Measurements from ENCODE around the gene PSD2.

PSD2 gene

GRCh38 chr5:139854029-139854605, 58.5 kb downstream of the PSD2 start:
- no peak for DNase-seq (ENCODE audit: low read depth in 3 of 3)

DNA sequence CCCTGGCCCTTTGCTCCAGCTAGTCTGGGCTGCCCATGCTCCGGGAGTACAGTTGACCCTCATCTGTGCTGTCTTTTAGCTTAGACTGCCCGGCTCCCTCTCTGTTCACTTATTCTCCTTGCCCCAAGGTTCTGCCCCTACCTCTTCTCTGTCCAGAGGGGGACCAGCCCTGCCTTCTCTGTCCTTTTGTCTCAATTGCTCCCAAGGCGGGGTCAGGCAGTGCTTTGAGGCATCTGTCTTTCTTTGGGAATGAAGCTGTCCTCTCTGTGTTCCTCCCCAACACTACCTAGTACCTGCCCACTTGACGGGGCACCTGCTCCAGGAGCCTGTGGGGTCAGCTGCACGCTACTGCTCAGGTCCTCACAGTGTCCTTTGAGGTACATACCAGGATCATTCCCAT, 59.3 kb downstream of the PSD2 start:
- no peak for DNase-seq (ENCODE audit: low read depth in 3 of 3)

DNA sequence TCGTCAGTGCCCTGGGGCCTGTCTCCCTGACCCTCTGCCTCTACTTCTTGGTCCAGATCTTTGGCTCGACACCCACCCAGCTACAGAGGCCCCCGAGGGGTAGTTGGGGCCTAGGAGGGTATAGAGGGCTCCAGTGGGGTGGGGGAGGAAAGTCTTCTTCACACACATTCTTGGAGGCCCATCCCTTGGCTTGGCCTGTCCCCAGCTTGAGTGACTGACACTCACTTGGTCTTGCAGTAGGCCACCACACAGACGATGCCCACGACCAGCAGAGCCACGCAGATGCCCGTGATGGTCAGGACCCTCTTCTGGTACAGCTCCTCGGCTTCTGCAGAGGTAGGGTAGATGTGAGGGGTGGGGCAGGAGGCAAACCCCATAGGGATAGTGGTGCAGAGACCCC, 59.8 kb downstream of the PSD2 start:
- DNase-seq (ENCODE audit: low read depth in 3 of 3) = no peak

GRCh38 chr5:139855946-139856540, 60.4 kb downstream of the PSD2 start:
- DNase-seq (ENCODE audit: low read depth in 3 of 3) = no peak

- no peak for DNase-seq (ENCODE audit: low read depth in 3 of 3)
Observed at GRCh38 chr5:139856714-139857113, 61.1 kb downstream of the PSD2 start.

DNA sequence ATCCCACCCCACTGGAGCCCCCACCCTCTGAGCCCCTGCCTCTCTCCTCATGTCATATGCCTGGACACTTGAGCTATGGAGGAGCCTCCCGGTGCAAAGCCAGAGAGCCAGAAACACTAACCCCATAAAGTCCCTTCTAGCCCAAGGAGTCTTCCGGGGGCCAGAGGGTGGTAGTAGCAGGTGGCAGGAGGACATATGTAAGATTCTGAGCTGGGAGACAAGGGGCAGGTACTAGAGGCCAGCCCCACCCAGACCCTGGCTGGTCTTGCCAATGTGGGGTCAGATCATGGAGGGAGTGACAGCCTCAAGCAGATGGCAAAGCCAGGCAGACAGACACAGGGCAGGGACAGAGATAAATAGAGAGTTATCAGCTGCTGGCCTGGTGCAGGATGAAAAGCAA, 63.4 kb downstream of the PSD2 start:
- no peak for DNase-seq (ENCODE audit: low read depth in 3 of 3)

- DNase-seq (ENCODE audit: low read depth in 3 of 3) = no peak
Observed at GRCh38 chr5:139861021-139861888, 65.6 kb downstream of the PSD2 start.

GRCh38 chr5:139861889-139862207, 66.2 kb downstream of the PSD2 start:
- DNase-seq (ENCODE audit: low read depth in 3 of 3) = no peak

DNA sequence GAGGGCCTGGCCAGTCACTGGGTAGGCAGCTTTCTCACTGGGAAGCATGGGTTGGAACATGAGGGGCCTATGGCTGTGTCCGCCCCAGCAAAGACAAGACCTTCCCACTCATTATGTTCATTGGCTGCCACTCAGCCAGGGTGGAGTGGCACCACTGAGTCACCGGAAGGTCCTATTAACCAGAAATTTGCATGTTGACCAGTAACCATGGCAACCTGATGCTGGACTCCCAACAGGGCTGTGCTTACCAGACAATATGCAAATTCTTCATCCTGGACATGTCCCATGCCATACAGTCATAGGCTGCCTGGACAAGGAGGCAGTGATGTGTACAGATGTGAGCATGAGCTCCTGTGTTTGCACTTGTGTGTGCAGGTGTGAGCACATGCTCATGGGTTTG, 66.7 kb downstream of the PSD2 start:
- DNase-seq (ENCODE audit: low read depth in 3 of 3) = no peak

GRCh38 chr5:139862803-139863202, 67.2 kb downstream of the PSD2 start:
- no peak for DNase-seq (ENCODE audit: low read depth in 3 of 3)

DNA sequence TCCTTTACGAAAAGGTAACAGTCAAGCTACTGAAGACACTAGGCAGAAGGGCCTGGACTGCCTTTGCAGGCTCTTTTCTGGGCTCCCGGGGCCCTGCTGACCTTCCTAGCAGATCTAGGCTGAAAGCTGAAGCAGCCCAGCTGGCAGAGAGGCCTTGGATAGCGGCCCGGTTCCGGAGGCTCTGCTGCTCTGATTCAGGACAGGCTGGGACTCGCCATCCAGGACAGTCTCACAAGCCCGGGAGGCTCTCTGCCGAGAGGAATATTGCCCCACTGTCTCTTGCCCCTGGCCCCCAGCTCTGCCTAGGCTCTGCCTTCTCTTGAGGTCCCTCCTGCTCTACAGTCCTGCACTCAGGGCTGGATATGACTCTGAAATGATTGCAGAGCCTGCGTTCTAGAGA, 67.8 kb downstream of the PSD2 start:
- no peak for DNase-seq (ENCODE audit: low read depth in 3 of 3)

DNA sequence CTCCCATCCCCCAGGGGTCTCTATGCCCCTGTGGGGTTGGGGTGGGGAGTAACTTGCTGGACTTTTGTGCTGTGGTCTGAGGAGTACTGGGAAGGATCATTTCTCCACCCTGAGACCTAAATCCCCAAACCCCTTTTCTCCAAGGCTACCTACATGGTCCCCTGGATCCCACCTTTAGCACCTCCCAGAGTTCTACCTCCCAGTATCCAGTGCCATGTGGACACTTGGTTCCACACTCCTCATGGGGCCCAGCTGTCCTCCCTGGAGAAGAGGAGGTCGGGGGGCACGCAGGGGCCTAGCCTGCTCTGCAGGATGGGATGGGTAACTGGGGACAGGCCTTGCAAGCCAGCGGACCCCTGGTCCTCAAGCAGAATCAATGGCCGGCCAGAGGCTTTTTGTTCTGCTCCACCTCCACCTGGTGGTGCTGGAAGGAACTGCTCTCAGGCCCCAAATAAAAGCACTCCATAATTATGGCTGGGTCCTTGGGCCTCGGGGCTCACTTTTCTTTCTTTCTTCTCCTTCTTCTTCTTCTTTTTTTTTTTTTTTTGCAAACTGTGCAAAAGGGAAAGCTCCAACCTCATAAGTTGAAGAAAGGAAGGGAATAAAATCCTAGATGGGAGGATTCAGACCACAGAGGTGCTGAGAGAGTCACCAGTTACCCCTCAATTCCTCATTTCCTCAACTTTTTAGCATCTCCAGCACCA, 68.4 kb downstream of the PSD2 start:
- peak; percentile 7 to 47 (median 32) for DNase-seq (ENCODE audit: low read depth in 3 of 3)

GRCh38 chr5:139864716-139865483, 69.3 kb downstream of the PSD2 start:
- DNase-seq (ENCODE audit: low read depth in 3 of 3) = no peak

DNA sequence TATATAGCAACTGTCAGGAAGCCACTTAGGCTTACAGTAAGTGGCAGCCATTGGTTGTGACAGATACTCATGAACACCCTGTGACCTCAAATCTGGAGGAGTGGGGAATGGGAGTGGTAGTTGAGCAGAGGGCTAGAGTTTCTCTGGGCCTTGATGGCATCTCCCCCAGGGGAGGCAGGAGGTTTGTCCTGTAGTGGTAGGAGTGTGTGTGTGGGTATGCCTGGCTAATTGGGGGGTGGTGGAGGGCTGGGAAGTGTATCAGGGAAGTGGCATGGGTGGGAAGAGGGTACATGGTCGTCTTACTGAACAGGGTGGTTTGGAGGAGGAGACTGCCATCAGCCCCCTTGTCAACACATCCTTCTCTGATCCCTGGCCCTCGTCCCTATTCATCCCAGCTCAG, 71.5 kb downstream of the PSD2 start:
- no peak for DNase-seq (ENCODE audit: low read depth in 3 of 3)

- no peak for DNase-seq (ENCODE audit: low read depth in 3 of 3)
Observed at GRCh38 chr5:139867581-139867980, 72.0 kb downstream of the PSD2 start.

DNA sequence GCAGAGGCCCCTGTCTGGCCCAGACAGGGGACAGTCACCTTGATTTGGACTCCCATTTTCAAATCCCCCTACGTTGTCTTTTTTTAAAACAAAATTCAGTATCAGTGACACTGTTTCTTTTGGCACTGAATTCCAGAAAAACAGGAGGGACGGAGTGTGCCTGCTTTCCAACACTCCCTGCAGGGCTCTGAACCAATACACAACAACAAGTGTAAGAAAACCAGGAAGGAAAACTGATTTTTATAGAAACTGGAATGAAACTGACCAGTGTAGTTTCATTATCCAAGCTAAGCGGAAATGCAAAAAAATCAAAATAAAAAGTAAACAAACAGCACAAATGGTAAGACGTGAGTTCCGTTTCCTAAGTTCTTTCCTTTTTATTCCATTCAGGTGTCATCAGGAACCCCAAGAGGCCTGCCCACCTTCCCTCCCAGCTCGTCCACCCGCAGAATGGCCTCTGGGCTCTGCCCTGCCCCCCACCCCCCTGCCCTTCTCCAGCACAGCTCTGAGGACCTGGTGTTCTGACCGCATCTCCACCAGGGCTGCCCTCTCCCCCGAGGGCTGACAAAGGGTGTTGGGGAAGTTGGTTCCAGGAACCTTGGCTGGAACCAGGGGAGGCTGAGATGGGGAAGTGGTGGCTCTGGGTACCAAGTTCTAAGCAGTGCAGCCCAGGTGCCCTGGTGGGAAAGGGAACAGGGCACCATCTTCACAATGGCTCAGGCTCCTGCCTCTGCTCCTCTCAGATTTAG, 73.6 kb downstream of the PSD2 start:
- DNase-seq (ENCODE audit: low read depth in 3 of 3) = no peak

DNA sequence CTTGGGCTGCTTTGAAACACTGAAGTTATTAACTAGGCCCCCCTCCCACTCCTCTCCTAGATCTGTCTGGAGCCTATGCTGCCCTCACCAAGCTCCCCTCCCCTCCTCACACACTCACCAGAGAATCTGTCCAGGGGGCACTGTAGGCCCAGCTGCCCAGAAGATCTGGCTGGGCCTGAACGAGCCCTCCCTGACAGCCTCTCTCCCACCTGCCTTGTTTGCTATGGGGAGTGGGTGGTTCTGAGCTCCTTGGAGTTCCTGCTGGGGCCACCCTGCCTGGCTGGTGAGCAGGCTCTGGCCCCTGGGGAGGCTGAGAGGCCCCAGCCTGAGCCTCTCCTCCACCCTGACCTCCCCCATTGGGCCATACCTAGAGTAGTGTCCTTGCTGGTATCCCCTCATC, 75.1 kb downstream of the PSD2 start:
- DNase-seq (ENCODE audit: low read depth in 3 of 3) = no peak

- DNase-seq (ENCODE audit: low read depth in 3 of 3) = no peak
Observed at GRCh38 chr5:139871614-139872013, 76.0 kb downstream of the PSD2 start.

- DNase-seq (ENCODE audit: low read depth in 3 of 3) = no peak
Observed at GRCh38 chr5:139872052-139872766, 76.6 kb downstream of the PSD2 start.

Data from stimulated activated CD4-positive, alpha-beta T cell treated with anti-CD3 and anti-CD28 coated beads, TNF-alpha, amount 100 ng/mL, for 24 hours (primary cell).